Measurements from ENCODE around the gene PXDN.
A peak's percentile ranks its signal among the peaks of the same experiment; 100 is the strongest.

Gene PXDN

GRCh38 chr2:1640301-1641135 lies 103.8 kb downstream of the PXDN start:
- no peak overlapping the region for H3K4me2 ChIP-seq (ENCODE audit: low read length)
- H3K4me1 ChIP-seq (ENCODE audit: control insufficient read depth, insufficient read depth, low read length) = peaks cover 30% of the 10 kb centered on the region
- H3K9me3 ChIP-seq (replicated peaks; ENCODE audit: low read length) = no peaks in the 10 kb centered on the region
- no peaks in the 10 kb centered on the region for H3K27me3 ChIP-seq (ENCODE audit: control insufficient read depth, insufficient read depth, low read length)
- H3K9ac ChIP-seq (ENCODE audit: low read depth, low read length) = no peak overlapping the region
- H3K4me3 ChIP-seq (ENCODE audit: low read length) = no peak overlapping the region
- peaks cover 75% of the 10 kb centered on the region for H3K36me3 ChIP-seq (ENCODE audit: insufficient read depth, low read length)

- Histone ChIP-seq H3K4me1 (ENCODE audit: control insufficient read depth, insufficient read depth, low read length) (peaks cover 26% of the 10 kb centered on the region), H3K27me3 (ENCODE audit: control insufficient read depth, insufficient read depth, low read length) (no peaks in the 10 kb centered on the region), H3K4me3 (ENCODE audit: low read length) (no peak overlapping the region), H3K9me3 (replicated peaks; ENCODE audit: low read length) (no peaks in the 10 kb centered on the region), H3K36me3 (ENCODE audit: insufficient read depth, low read length) (peaks cover 83% of the 10 kb centered on the region), H3K9ac (ENCODE audit: low read depth, low read length) (no peak overlapping the region), H3K4me2 (ENCODE audit: low read length) (no peak overlapping the region)
These were observed 105.0 kb downstream of the PXDN start for GRCh38 chr2:1639086-1639858.

GRCh38 chr2:1638281-1638860 lies 105.9 kb downstream of the PXDN start:
- Histone ChIP-seq H3K4me1 (ENCODE audit: control insufficient read depth, insufficient read depth, low read length) (peaks cover 27% of the 10 kb centered on the region), H3K36me3 (ENCODE audit: insufficient read depth, low read length) (peaks cover 86% of the 10 kb centered on the region), H3K4me3 (ENCODE audit: low read length) (no peak overlapping the region), H3K9me3 (replicated peaks; ENCODE audit: low read length) (no peaks in the 10 kb centered on the region), H3K9ac (ENCODE audit: low read depth, low read length) (no peak overlapping the region), H3K27me3 (ENCODE audit: control insufficient read depth, insufficient read depth, low read length) (no peaks in the 10 kb centered on the region), H3K4me2 (ENCODE audit: low read length) (no peak overlapping the region)

- no peak overlapping the region for H3K4me2 ChIP-seq (ENCODE audit: low read length)
- H3K36me3 ChIP-seq (ENCODE audit: insufficient read depth, low read length) = peaks cover 88% of the 10 kb centered on the region
These were observed 107.4 kb downstream of the PXDN start for GRCh38 chr2:1636791-1637415.

GRCh38 chr2:1635823-1636222 lies 108.5 kb downstream of the PXDN start:
- Histone ChIP-seq H3K36me3 (ENCODE audit: insufficient read depth, low read length) (peaks cover 92% of the 10 kb centered on the region), H3K4me2 (ENCODE audit: low read length) (no peak overlapping the region), H3K4me1 (ENCODE audit: control insufficient read depth, insufficient read depth, low read length) (peaks cover 27% of the 10 kb centered on the region), H3K9ac (ENCODE audit: low read depth, low read length) (no peak overlapping the region), H3K27me3 (ENCODE audit: control insufficient read depth, insufficient read depth, low read length) (no peaks in the 10 kb centered on the region), H3K9me3 (replicated peaks; ENCODE audit: low read length) (no peaks in the 10 kb centered on the region), H3K4me3 (ENCODE audit: low read length) (no peak overlapping the region)

More at GRCh38 chr2:1636791-1637415, 107.4 kb downstream of the PXDN start:
- H3K27me3 ChIP-seq (ENCODE audit: control insufficient read depth, insufficient read depth, low read length) = no peaks in the 10 kb centered on the region
- H3K4me1 ChIP-seq (ENCODE audit: control insufficient read depth, insufficient read depth, low read length) = peaks cover 24% of the 10 kb centered on the region
- H3K9me3 ChIP-seq (replicated peaks; ENCODE audit: low read length) = no peaks in the 10 kb centered on the region
- no peak overlapping the region for H3K9ac ChIP-seq (ENCODE audit: low read depth, low read length)
- H3K4me3 ChIP-seq (ENCODE audit: low read length) = no peak overlapping the region

GRCh38 chr2:1634681-1635341 lies 109.5 kb downstream of the PXDN start:
- no peaks in the 10 kb centered on the region for H3K9me3 ChIP-seq (replicated peaks; ENCODE audit: low read length)
- no peaks in the 10 kb centered on the region for H3K27me3 ChIP-seq (ENCODE audit: control insufficient read depth, insufficient read depth, low read length)
- H3K4me3 ChIP-seq (ENCODE audit: low read length) = no peak overlapping the region
- H3K9ac ChIP-seq (ENCODE audit: low read depth, low read length) = no peak overlapping the region
- H3K4me2 ChIP-seq (ENCODE audit: low read length) = no peak overlapping the region
- peaks cover 93% of the 10 kb centered on the region for H3K36me3 ChIP-seq (ENCODE audit: insufficient read depth, low read length)
- H3K4me1 ChIP-seq (ENCODE audit: control insufficient read depth, insufficient read depth, low read length) = peaks cover 27% of the 10 kb centered on the region

GRCh38 chr2:1633936-1634587 lies 110.3 kb downstream of the PXDN start:
- no peaks in the 10 kb centered on the region for H3K9me3 ChIP-seq (replicated peaks; ENCODE audit: low read length)
- H3K4me2 ChIP-seq (ENCODE audit: low read length) = no peak overlapping the region
- no peak overlapping the region for H3K9ac ChIP-seq (ENCODE audit: low read depth, low read length)
- no peak overlapping the region for H3K4me3 ChIP-seq (ENCODE audit: low read length)
- H3K27me3 ChIP-seq (ENCODE audit: control insufficient read depth, insufficient read depth, low read length) = no peaks in the 10 kb centered on the region
- peaks cover 93% of the 10 kb centered on the region for H3K36me3 ChIP-seq (ENCODE audit: insufficient read depth, low read length)
- H3K4me1 ChIP-seq (ENCODE audit: control insufficient read depth, insufficient read depth, low read length) = peaks cover 31% of the 10 kb centered on the region

- peaks cover 85% of the 10 kb centered on the region for H3K36me3 ChIP-seq (ENCODE audit: insufficient read depth, low read length)
These were observed 111.1 kb downstream of the PXDN start for GRCh38 chr2:1633092-1633671.

GRCh38 chr2:1632510-1632909 lies 111.8 kb downstream of the PXDN start:
- H3K9ac ChIP-seq (ENCODE audit: low read depth, low read length) = peak overlapping the region; percentile 6

More at GRCh38 chr2:1633092-1633671, 111.1 kb downstream of the PXDN start:
- Histone ChIP-seq H3K9ac (ENCODE audit: low read depth, low read length) (no peak overlapping the region), H3K4me1 (ENCODE audit: control insufficient read depth, insufficient read depth, low read length) (peaks cover 34% of the 10 kb centered on the region), H3K4me3 (ENCODE audit: low read length) (no peak overlapping the region), H3K9me3 (replicated peaks; ENCODE audit: low read length) (no peaks in the 10 kb centered on the region), H3K4me2 (ENCODE audit: low read length) (no peak overlapping the region), H3K27me3 (ENCODE audit: control insufficient read depth, insufficient read depth, low read length) (no peaks in the 10 kb centered on the region)

GRCh38 chr2:1632002-1632348 lies 112.3 kb downstream of the PXDN start:
- H3K36me3 ChIP-seq (ENCODE audit: insufficient read depth, low read length) = peaks cover 75% of the 10 kb centered on the region
- peaks cover 36% of the 10 kb centered on the region for H3K4me1 ChIP-seq (ENCODE audit: control insufficient read depth, insufficient read depth, low read length)
- peak overlapping the region; percentile 9 for H3K4me2 ChIP-seq (ENCODE audit: low read length)
- H3K9ac ChIP-seq (ENCODE audit: low read depth, low read length) = peak overlapping the region; percentile 6
- H3K4me3 ChIP-seq (ENCODE audit: low read length) = no peak overlapping the region
- no peaks in the 10 kb centered on the region for H3K9me3 ChIP-seq (replicated peaks; ENCODE audit: low read length)
- no peaks in the 10 kb centered on the region for H3K27me3 ChIP-seq (ENCODE audit: control insufficient read depth, insufficient read depth, low read length)

More at GRCh38 chr2:1632510-1632909, 111.8 kb downstream of the PXDN start:
- Histone ChIP-seq H3K4me2 (ENCODE audit: low read length) (peak overlapping the region; percentile 9), H3K4me3 (ENCODE audit: low read length) (no peak overlapping the region), H3K4me1 (ENCODE audit: control insufficient read depth, insufficient read depth, low read length) (peaks cover 34% of the 10 kb centered on the region), H3K27me3 (ENCODE audit: control insufficient read depth, insufficient read depth, low read length) (no peaks in the 10 kb centered on the region), H3K36me3 (ENCODE audit: insufficient read depth, low read length) (peaks cover 80% of the 10 kb centered on the region), H3K9me3 (replicated peaks; ENCODE audit: low read length) (no peaks in the 10 kb centered on the region)
